GM12874 (cell line): Measurements from ENCODE around the gene CLNK.

Experiments used
- TF ChIP-seq, protein P1 (sequence below): IDR thresholded peaks from 2 replicates; pipeline ENCODE4 v1.5.1; 2011; ENCODE audit warnings: low read depth, mild to moderate bottlenecking, control low read depth, low read length, moderate library complexity; ENCODE audit not compliant: insufficient read depth

CLNK gene

DNA sequence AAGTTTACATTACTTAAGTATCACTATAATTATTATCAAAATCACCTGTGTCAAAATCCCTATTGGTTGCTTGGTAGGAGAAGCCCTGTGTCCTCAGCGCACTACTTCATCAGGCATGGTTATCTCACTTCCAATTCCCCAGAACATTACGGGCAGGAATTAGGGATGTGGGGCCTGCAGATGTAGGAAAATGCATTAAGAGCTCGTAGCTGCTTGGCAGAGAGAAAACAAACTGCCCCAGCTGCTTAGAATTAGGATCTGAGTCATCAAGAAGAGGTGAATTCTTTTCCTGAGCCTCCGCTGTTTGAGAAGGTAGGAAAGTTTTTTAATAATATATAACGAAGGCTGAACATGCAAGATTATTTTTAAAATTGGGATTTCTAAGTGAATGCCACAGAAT, 31.1 kb upstream of the CLNK start:
- TF ChIP-seq, protein P1, sequence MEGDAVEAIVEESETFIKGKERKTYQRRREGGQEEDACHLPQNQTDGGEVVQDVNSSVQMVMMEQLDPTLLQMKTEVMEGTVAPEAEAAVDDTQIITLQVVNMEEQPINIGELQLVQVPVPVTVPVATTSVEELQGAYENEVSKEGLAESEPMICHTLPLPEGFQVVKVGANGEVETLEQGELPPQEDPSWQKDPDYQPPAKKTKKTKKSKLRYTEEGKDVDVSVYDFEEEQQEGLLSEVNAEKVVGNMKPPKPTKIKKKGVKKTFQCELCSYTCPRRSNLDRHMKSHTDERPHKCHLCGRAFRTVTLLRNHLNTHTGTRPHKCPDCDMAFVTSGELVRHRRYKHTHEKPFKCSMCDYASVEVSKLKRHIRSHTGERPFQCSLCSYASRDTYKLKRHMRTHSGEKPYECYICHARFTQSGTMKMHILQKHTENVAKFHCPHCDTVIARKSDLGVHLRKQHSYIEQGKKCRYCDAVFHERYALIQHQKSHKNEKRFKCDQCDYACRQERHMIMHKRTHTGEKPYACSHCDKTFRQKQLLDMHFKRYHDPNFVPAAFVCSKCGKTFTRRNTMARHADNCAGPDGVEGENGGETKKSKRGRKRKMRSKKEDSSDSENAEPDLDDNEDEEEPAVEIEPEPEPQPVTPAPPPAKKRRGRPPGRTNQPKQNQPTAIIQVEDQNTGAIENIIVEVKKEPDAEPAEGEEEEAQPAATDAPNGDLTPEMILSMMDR = no peak

DNA sequence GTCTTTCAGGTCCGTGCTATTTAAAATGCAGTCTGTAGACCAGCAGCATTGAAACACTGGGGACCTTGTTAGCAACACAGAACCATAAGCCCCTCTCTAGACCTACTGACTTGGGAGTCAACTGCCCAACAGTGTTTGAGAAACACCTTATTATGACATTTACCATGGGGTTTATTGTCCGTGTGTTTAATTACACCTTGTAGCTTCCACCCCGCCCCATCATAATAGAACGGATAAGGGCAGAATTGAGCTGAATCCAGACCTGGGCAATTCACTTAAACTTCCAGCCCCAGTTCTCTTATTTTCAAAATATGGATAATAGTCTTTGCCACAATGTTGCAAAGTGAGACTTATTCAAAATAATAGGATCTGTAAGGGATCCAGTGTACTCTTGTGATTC, 30.6 kb upstream of the CLNK start:
- TF ChIP-seq, protein P1 = no peak

DNA sequence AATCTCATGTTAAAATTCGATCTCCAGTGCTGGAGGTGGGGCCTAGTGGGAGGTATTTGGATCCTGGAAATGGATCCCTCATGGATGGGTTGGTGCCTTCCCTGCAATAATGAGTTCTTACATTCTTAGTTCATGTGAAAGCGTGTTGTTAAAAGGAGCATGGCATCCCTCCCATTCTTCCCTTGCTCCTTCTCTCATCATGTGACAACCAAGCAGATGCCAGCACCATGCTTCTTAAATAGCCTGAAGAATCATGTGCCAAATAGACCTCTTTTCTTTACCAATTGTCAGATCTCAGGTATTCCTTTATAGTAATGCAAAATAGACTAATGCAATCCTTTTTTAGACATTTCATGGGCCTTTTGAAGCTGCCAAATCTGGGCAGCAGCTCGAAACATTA, 29.0 kb upstream of the CLNK start:
- TF ChIP-seq, protein P1 = no peak

DNA sequence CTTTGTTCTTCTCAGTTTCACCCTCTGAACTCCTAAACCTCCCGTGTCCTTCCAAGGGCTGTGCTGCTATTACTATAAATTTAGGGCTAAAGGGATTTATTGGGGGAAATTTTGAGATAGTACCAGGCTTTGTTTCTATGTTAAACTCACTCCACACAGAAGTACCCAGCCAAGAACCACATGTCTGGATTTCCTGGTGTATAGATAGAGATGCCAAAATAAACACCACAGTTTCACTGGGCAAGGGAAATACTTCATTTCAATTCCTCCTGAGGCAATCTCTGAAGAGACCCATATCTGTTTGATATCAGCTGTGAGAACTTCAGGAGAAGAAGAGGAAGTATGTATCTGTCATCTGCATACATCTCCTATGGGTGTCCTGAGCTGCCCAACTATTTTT, 21.7 kb upstream of the CLNK start:
- TF ChIP-seq, protein P1 = no peak

DNA sequence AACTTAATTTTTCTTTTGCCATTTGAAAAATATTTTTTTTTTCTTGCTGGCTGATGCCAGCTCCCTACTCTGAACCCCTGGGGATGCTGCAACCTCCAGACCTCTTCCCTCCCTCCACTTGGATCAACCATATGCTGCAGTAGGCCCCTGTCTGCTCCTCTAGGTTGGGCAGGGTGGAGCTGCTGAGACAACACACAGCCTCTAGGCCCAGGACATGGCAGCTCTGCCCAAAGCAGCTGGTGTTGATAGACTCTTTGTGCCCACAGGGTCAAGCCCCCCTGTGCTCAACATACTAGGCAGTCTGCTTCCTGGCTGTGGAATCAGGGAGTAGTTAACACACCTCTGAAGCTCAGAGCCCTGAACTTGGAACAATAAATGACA, 19.9 kb upstream of the CLNK start:
- TF ChIP-seq, protein P1 = no peak

DNA sequence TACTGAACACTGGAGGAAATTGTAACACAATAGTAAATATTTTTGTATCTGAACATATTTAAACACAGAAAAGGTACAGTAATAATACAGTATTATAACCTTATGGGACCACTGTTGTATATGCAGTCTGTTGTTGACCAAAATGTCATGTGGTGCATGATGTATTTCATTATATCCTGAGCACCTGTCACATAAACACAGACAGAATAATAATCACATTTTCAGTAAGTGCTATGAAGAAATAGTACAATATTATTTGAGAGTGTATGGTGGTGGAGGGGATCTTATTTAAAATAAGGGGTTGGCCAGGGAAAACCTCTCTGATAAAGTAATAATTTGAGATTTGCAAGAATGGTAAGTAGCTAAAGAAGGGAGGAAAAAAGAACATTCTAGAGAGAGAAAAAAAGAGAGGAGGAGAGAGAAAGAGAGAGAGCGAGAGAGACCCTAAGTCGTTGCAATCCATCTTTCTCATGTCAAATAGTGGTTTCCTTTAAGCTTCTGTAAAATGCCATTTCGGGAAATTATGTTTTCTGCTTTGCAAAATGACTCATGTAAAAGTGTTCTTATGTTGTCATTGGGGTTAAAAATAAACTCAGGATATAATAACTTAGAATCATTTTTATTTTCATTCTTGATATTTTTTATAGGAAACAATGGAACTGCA, 19.3 kb upstream of the CLNK start:
- TF ChIP-seq, protein P1 = no peak

DNA sequence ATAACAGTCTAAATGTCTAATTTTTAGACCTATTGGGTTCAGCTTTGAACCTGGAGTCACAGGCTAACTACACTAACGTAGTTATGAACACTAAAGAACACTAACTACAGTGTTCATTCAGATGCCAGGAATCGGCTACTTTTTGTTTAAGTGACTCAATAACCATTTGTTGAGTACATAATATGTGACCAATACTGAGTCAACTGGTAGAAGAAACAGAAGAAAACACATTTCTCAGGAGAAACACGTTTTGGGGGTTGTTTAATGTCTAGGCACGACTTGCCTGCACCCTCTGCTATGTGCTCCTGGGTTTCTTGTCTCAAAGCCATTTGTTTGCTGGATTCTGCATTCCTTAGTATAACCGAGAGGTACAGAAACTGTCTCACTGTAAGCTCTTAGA, 18.6 kb upstream of the CLNK start:
- TF ChIP-seq, protein P1 = no peak
